HEK293T (cell line): Measurements from ENCODE around the gene ADTRP.

Experiments
- ARNT ChIP-seq: fragments of 450-650 bp; IDR thresholded peaks from 2 replicates; pipeline ENCODE4 v1.6.1; 2017; ENCODE audit warnings: mild to moderate bottlenecking
- ZNF384 ChIP-seq: fragments of 450-650 bp; IDR thresholded peaks from 2 replicates; pipeline ENCODE4 v1.6.1; 2016

DNA sequence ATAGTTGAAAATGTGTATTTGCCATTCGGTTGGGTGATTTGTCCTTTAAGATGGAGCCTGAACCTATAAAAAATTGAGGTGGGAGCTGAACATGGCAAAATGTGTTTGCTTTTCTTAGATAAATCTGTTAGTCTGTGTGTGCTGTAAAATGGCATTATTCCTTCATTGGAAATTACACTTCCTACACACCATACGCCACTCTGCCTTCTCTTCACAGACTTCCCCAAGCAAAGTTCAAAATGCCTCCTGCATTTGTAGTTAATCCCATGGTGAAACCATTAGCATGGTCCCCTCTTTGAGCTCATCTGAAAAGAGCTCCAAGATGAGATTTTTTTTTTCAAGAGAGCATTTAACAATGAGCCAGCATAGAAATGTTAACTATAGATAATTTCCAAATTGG is 567 bp downstream of the ADTRP start:
- TF ChIP-seq ZNF384 (no peak), ARNT (no peak)
